Measurements from ENCODE around the gene ETS1.

DNA sequence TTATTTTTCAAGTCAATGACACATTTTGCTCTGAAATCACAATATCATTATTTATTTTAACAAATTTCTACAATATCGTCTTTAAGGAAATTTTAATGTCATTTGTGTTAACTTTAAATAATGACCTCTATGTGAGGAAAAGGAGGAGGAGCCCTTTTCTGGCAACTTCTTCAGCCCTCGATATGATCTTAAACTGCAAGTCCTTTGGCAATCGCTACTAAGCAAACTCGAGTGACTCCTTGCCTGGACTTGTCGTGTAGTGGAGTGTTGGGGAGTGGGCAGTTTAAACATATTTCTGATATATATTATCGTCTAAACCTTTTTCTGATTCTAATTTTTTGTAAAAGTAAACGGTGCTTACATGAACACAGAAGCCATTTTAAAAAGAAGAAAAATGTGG lies 16.7 kb downstream of the ETS1 start:
- TF ChIP-seq, protein P1, sequence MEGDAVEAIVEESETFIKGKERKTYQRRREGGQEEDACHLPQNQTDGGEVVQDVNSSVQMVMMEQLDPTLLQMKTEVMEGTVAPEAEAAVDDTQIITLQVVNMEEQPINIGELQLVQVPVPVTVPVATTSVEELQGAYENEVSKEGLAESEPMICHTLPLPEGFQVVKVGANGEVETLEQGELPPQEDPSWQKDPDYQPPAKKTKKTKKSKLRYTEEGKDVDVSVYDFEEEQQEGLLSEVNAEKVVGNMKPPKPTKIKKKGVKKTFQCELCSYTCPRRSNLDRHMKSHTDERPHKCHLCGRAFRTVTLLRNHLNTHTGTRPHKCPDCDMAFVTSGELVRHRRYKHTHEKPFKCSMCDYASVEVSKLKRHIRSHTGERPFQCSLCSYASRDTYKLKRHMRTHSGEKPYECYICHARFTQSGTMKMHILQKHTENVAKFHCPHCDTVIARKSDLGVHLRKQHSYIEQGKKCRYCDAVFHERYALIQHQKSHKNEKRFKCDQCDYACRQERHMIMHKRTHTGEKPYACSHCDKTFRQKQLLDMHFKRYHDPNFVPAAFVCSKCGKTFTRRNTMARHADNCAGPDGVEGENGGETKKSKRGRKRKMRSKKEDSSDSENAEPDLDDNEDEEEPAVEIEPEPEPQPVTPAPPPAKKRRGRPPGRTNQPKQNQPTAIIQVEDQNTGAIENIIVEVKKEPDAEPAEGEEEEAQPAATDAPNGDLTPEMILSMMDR (IDR thresholded peaks at IDR 0.05): no peak
- no peak for TF ChIP-seq POLR2AphosphoS5 (IDR thresholded peaks at IDR 0.05)
- TF ChIP-seq POLR2A (IDR thresholded peaks at IDR 0.05): no peak
- no peak for TF ChIP-seq EP300 (IDR thresholded peaks at IDR 0.05; ENCODE audit: low read depth)

Data from transverse colon (tissue), 4 donors.